B cell (primary cell): ENCODE results near the gene KLHL35. TPM values are rescaled to one million over a fixed set of nuclear protein-coding genes. Genes with fewer than 3 reads are reported as not detected.
"Not testable (repeated sequence)": the region's sequence is repeated elsewhere in the genome, so short reads cannot be mapped to it uniquely, and the experiment has no call there.

Source experiments
- ATAC-seq: fragments of 200-7000 bp; cut with Tn5 transposase; one replicate; pipeline ENCODE4 v1.10.0; 2021; ENCODE audit warnings: low read depth, mild to moderate bottlenecking, moderate number of reproducible peaks, moderate library complexity
- CTCF ChIA-PET: fragments of 350-600 bp; sonication (Branson Sonifier 250); formaldehyde crosslinking; loops from one replicate; lab custom pipeline; 2021; ENCODE audit warnings: antibody characterized with exemption, inconsistent platforms; lab: Charles Lee
- POLR2A ChIA-PET: fragments of 350-600 bp; sonication (Branson Sonifier 250); formaldehyde crosslinking; loops from one replicate; lab custom pipeline; 2021; ENCODE audit warnings: antibody characterized with exemption; lab: Charles Lee
- DNase-seq: peaks from one replicate; pipeline ENCODE4 v3.0.0; 2013
- H2AFZ ChIP-seq: 2 replicates; pipeline ENCODE4 v1.6.1; 2012; ENCODE audit warnings: mild to moderate bottlenecking, low read depth, low read length; ENCODE audit not compliant: insufficient read depth, poor library complexity, severe bottlenecking
- H3K27ac ChIP-seq, 2 donors: 1 replicate in 1 of 2; 2 replicates in 1 of 2; pipeline ENCODE4 v1.5.1; 2012 to 2013; ENCODE audit warnings: low read length in 2 of 2, mild to moderate bottlenecking in 2 of 2, moderate library complexity in 1 of 2
- H3K27me3 ChIP-seq, 4 experiments: fragments of 200-600 bp in 1 of 4; sonication (generic) in 1 of 4; replicated peaks in 1 of 4; 1 replicate in 2 of 4; 2 replicates in 2 of 4; pipeline versions ENCODE4 v1.6.1 to v1.7.0; 2013 to 2016; ENCODE audit warnings: low read length in 3 of 4, mild to moderate bottlenecking in 2 of 4, mixed read lengths in 1 of 4, moderate library complexity in 1 of 4; ENCODE audit not compliant: insufficient read depth in 4 of 4, control insufficient read depth in 3 of 4; ENCODE audit errors: control extremely low read depth in 1 of 4
- H3K36me3 ChIP-seq, 2 experiments: replicated peaks in 1 of 2; 1 replicate in 1 of 2; 2 replicates in 1 of 2; pipeline versions ENCODE4 v1.6.1 to v1.7.1; 2013; ENCODE audit warnings: low read length in 1 of 2; ENCODE audit not compliant: insufficient read depth in 2 of 2, control insufficient read depth in 1 of 2; ENCODE audit errors: control extremely low read depth in 1 of 2, extremely low read depth in 1 of 2
- H3K4me1 ChIP-seq, 2 donors: fragments of 200-600 bp in 1 of 2; sonication (generic) in 1 of 2; 1 replicate in 1 of 2; 2 replicates in 1 of 2; pipeline versions ENCODE4 v1.5.1 to v1.6.1; 2013 to 2017; ENCODE audit warnings: low read length in 2 of 2; ENCODE audit not compliant: control insufficient read depth in 2 of 2, insufficient read depth in 2 of 2
- H3K4me2 ChIP-seq: replicated peaks from 2 replicates; pipeline ENCODE3; 2012; ENCODE audit warnings: mild to moderate bottlenecking, low read depth, low read length; ENCODE audit not compliant: poor library complexity, severe bottlenecking
- H3K4me3 ChIP-seq, 5 experiments: fragments of 200-600 bp in 1 of 5; sonication (generic) in 1 of 5; 1 replicate in 3 of 5; 2 replicates in 2 of 5; pipeline versions ENCODE4 v1.5.1 to v1.7.0; 2011 to 2016; ENCODE audit warnings: low read length in 4 of 5, mild to moderate bottlenecking in 4 of 5, low read depth in 2 of 5, control low read depth in 1 of 5, moderate library complexity in 1 of 5; ENCODE audit not compliant: insufficient read depth in 1 of 5; ENCODE audit errors: control extremely low read depth in 1 of 5, extremely low read depth in 1 of 5
- H3K79me2 ChIP-seq: fragments of 200-600 bp; sonication (generic); one replicate; pipeline ENCODE4 v1.6.0; 2016; ENCODE audit warnings: low read length; ENCODE audit not compliant: control insufficient read depth, insufficient read depth
- H3K9ac ChIP-seq: fragments of 200-600 bp; sonication (generic); 2 replicates; pipeline ENCODE4 v1.6.1; 2017; ENCODE audit warnings: mild to moderate bottlenecking, low read length, moderate library complexity
- H3K9me3 ChIP-seq, 3 donors: one replicate each; pipeline versions ENCODE4 v1.6.1 to v1.7.1; 2013; ENCODE audit warnings: low read length in 2 of 3; ENCODE audit not compliant: control insufficient read depth in 2 of 3, insufficient read depth in 1 of 3; ENCODE audit errors: control extremely low read depth in 1 of 3
- H4K20me1 ChIP-seq: 2 replicates; pipeline ENCODE4 v1.6.0; 2012; ENCODE audit warnings: mild to moderate bottlenecking, low read length; ENCODE audit not compliant: insufficient read depth, control insufficient read depth, poor library complexity, severe bottlenecking
- H3K27ac Mint-ChIP-seq: one replicate; pipeline ENCODE4 v1.8.0; 2021; ENCODE audit warnings: mixed read lengths
- H3K27me3 Mint-ChIP-seq: one replicate; pipeline ENCODE4 v1.8.0; 2021; ENCODE audit warnings: mixed read lengths
- H3K4me1 Mint-ChIP-seq: one replicate; pipeline ENCODE4 v1.8.0; 2021; ENCODE audit warnings: mixed read lengths
- H3K4me3 Mint-ChIP-seq: one replicate; pipeline ENCODE4 v1.8.0; 2021; ENCODE audit warnings: mixed read lengths
- H3K9me3 Mint-ChIP-seq: one replicate; pipeline ENCODE4 v1.8.0; 2022; ENCODE audit warnings: mixed read lengths; ENCODE audit not compliant: insufficient read depth
- CTCF ChIP-seq: fragments of 200-600 bp; IDR thresholded peaks from one replicate; pipeline ENCODE4 v1.8.0; 2022; ENCODE audit warnings: antibody characterized with exemption, mild to moderate bottlenecking
- EZH2 ChIP-seq: IDR thresholded peaks from 2 replicates; pipeline ENCODE4 v1.6.1; 2012; ENCODE audit warnings: borderline replicate concordance, low read depth, mild to moderate bottlenecking, moderate library complexity, low read length; ENCODE audit not compliant: insufficient read depth, poor library complexity, severe bottlenecking
- WGBS: methylation state at CpG from one replicate; pipeline ENCODE4 v1.1.5; 2013; ENCODE audit warnings: missing lambda C conversion rate; ENCODE audit not compliant: insufficient coverage; 5-methylcytosine and 5-hydroxymethylcytosine counted together
- intact Hi-C: fragments of 100-400 bp; cut with micrococcal nuclease; formaldehyde crosslinking; loops from one replicate; pipeline ENCODE4 v1.10.0; 2022
- polyA plus RNA-seq: library from polyadenylated mRNA; depleted of rRNA; stranded (reverse); fragments of >200 nt; gene quantifications from 2 replicates; pipeline ENCODE4 v1.2.3, GENCODE V29; 2012
- total RNA-seq, 2 donors: library from RNA; stranded (reverse); fragments of 120-200 nt in 1 of 2; gene quantifications; 1 replicate in 1 of 2; 2 replicates in 1 of 2; pipeline versions ENCODE4 v1.2.3 to v1.2.4, GENCODE V29; 2013 to 2022

Gene KLHL35
- total and polyA plus RNA-seq, 2 donors (not counting 1 experiment from before 2014, with no cell fraction given): 0.55 to 0.59 TPM

- Histone ChIP-seq H4K20me1 (peaks cover 33% of the 10 kb centered on the region), H3K36me3 (peaks cover 7 to 41% of the 10 kb centered on the region in 2 experiments), H3K79me2 (peaks cover 12% of the 10 kb centered on the region)
- H3K27me3 Mint-ChIP-seq, H3K4me2 ChIP-seq, H2AFZ ChIP-seq, H3K4me3 ChIP-seq, H3K9me3 Mint-ChIP-seq, H3K27ac Mint-ChIP-seq, H3K4me1 ChIP-seq, DNase-seq, POLR2A ChIA-PET, H3K27ac ChIP-seq, H3K9ac ChIP-seq, CTCF ChIA-PET, H3K9me3 ChIP-seq, ATAC-seq, H3K4me3 Mint-ChIP-seq, H3K27me3 ChIP-seq, H3K4me1 Mint-ChIP-seq: not testable (repeated sequence)
- WGBS: 100% methylated on average over 1 of the region's 33 CpGs
- intact Hi-C loops: loop anchor here (10.0 kb wide), 1 partner anchor 825 kb away; no protein-coding TSS in a partner anchor
Observed at GRCh38 chr11:75409971-75410370, 23.0 kb downstream of the KLHL35 start.

- H3K36me3 ChIP-seq: peaks cover 9 to 49% of the 10 kb centered on the region in 2 experiments
- H3K4me3 Mint-ChIP-seq: no peak overlapping the region
- H3K9ac ChIP-seq: no peak overlapping the region
- H3K4me2 ChIP-seq: no peak overlapping the region
- H2AFZ ChIP-seq: no peak overlapping the region
- TF ChIP-seq CTCF (no peak), EZH2 (no peak)
- intact Hi-C loops: loop anchor here (1.0 to 10.0 kb wide), 2 partner anchors 123 to 826 kb away; no protein-coding TSS in a partner anchor
- ChIA-PET CTCF (interaction anchor here (0.9 to 2.7 kb wide), 12 partner anchors 7 to 161 kb away, joined by 3 to 22 read pairs (median 6); partner anchors contain the start of genes GDPD5 and RPS3), POLR2A (no interaction called here)
- no peak overlapping the region for H3K27ac Mint-ChIP-seq
- no peak overlapping the region for H3K27ac ChIP-seq
- H3K27me3 Mint-ChIP-seq: no peaks in the 10 kb centered on the region
- no peaks in the 10 kb centered on the region for H3K9me3 ChIP-seq
- H3K79me2 ChIP-seq: peaks cover 12% of the 10 kb centered on the region
- no peaks in the 10 kb centered on the region for H3K27me3 ChIP-seq
- ATAC-seq: no peak
- H4K20me1 ChIP-seq: peaks cover 42% of the 10 kb centered on the region
- no peak overlapping the region for H3K4me3 ChIP-seq
- no peak for DNase-seq
- no peaks in the 10 kb centered on the region for H3K9me3 Mint-ChIP-seq
- no peaks in the 10 kb centered on the region for H3K4me1 ChIP-seq
- H3K4me1 Mint-ChIP-seq: peaks cover 12% of the 10 kb centered on the region
- no CpG with 5 or more reads among the region's 2 CpGs for WGBS
Observed at GRCh38 chr11:75408957-75409219, 24.1 kb downstream of the KLHL35 start.
